Stimulated activated CD4-positive, alpha-beta T cell treated with anti-CD3 and anti-CD28 coated beads, Interleukin-2, amount 100 ng/mL, for 24 hours (primary cell): ENCODE data around the gene INCA1.
"Not testable (repeated sequence)": the region's sequence is repeated elsewhere in the genome, so short reads cannot be mapped to it uniquely, and the experiment has no call there.

Source experiments
- DNase-seq, 2 donors: peaks; one replicate each; pipeline ENCODE4 v3.0.0-alpha.2; 2020

The INCA1 gene

GRCh38 chr17:4997302-4998026, at the start of gene INCA1, which contains the start of gene KIF1C:
INCA1 (minus strand) TSS chr17:4997522; CDS start chr17:4994437, 3,085 bp downstream.
KIF1C (plus strand) TSS chr17:4997950; CDS start chr17:5000247, 2,297 bp downstream.
- DNase-seq: peak; percentile 88 to 93

- no peak for DNase-seq
Measured at GRCh38 chr17:5045496-5045895, 48.2 kb upstream of the INCA1 start.

GRCh38 chr17:5044630-5045029, 47.3 kb upstream of the INCA1 start:
- no peak for DNase-seq

- no peak for DNase-seq
Measured at GRCh38 chr17:5043524-5043923, 46.2 kb upstream of the INCA1 start.

- DNase-seq: no peak
Measured at GRCh38 chr17:5042157-5043022, 45.1 kb upstream of the INCA1 start.

- no peak for DNase-seq
Measured at GRCh38 chr17:5035315-5035714, 38.0 kb upstream of the INCA1 start, which contains the start of gene SLC52A1. SLC52A1 (minus strand) TSS chr17:5035426; CDS start chr17:5034606, 820 bp downstream.

GRCh38 chr17:5034651-5035050, 37.3 kb upstream of the INCA1 start:
- DNase-seq: no peak

- no peak for DNase-seq
Measured at GRCh38 chr17:5034063-5034462, 36.7 kb upstream of the INCA1 start.

- DNase-seq: no peak
Measured at GRCh38 chr17:5033352-5034015, 36.2 kb upstream of the INCA1 start.

GRCh38 chr17:5032865-5033264, 35.5 kb upstream of the INCA1 start:
- no peak for DNase-seq

- peak; percentile 88 to 89 for DNase-seq
Measured at GRCh38 chr17:5031365-5032082, 34.2 kb upstream of the INCA1 start.

GRCh38 chr17:5030168-5030567, 32.8 kb upstream of the INCA1 start:
- DNase-seq: not testable (repeated sequence)

GRCh38 chr17:5027916-5028315, 30.6 kb upstream of the INCA1 start:
- DNase-seq: no peak

- no peak for DNase-seq
Measured at GRCh38 chr17:5027299-5027698, 30.0 kb upstream of the INCA1 start.

- no peak for DNase-seq
Measured at GRCh38 chr17:5024604-5025003, 27.3 kb upstream of the INCA1 start.

- no peak for DNase-seq
Measured at GRCh38 chr17:5023588-5024147, 26.3 kb upstream of the INCA1 start.

GRCh38 chr17:5022171-5022711, 24.9 kb upstream of the INCA1 start:
- DNase-seq: no peak

GRCh38 chr17:5020502-5021023, 23.2 kb upstream of the INCA1 start:
- DNase-seq: no peak

GRCh38 chr17:5019475-5019956, 22.2 kb upstream of the INCA1 start:
- peak; percentile 34 to 41 for DNase-seq

GRCh38 chr17:5014357-5014756, 17.0 kb upstream of the INCA1 start:
- DNase-seq: no peak

- peak in 1 of 2 donors; percentile 26 for DNase-seq
Measured at GRCh38 chr17:5011928-5012327, 14.6 kb upstream of the INCA1 start.
